ENCODE results near the gene TMEM238. TPM values are rescaled to one million over a fixed set of nuclear protein-coding genes. Genes with fewer than 3 reads are reported as not detected.

TMEM238 gene
- polyA plus RNA-seq, 1 of the 3 experiments (the other 2 are of a cell fraction), result 0.12 TPM

DNA sequence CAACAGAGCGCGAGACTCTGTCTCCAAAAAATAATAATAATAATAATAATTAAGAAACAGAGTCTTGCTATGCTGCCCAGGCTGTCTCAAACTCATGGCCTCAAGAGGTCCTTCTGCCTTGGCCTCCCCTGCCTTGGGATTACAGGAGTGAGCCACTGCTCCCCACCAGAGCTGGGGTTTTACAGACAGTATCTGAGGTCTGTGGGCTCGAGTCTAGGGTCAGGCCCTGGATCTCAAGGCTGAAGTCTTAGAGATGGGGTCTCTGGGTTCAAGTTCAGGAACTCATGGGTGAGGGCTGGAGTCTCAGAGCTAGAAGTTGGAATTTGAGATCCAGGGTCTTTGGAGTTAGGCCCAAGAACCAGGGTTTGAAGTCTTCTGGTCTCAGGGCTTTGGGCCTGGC is 17.3 kb downstream of the TMEM238 start:
- H3K9ac ChIP-seq, result no peak overlapping the region
- no peaks in the 10 kb centered on the region for H3K9me3 ChIP-seq
- H3K79me2 ChIP-seq (ENCODE audit: insufficient read depth), result peaks cover 14% of the 10 kb centered on the region
- ChIA-PET POLR2A (no interaction called here), CTCF (no interaction called here)
- no peaks in the 10 kb centered on the region for H3K27me3 ChIP-seq (ENCODE audit: insufficient read depth)
- no peak overlapping the region for H3K4me2 ChIP-seq
- H3F3A ChIP-seq (replicated peaks; ENCODE audit: insufficient read depth), result peaks cover 22% of the 10 kb centered on the region
- TF ChIP-seq EP300 (IDR thresholded peaks at IDR 0.05; ENCODE audit: borderline replicate concordance in 1 of 2, low read depth in 1 of 2, low read length in 1 of 2), result no peak
- no peak for TF ChIP-seq MEF2A (IDR thresholded peaks at IDR 0.05; ENCODE audit: borderline replicate concordance, low read depth)
- TF ChIP-seq FOXJ3 (CRISPR knock-in tag; IDR thresholded peaks at IDR 0.05), result no peak
- TF ChIP-seq, protein P1, sequence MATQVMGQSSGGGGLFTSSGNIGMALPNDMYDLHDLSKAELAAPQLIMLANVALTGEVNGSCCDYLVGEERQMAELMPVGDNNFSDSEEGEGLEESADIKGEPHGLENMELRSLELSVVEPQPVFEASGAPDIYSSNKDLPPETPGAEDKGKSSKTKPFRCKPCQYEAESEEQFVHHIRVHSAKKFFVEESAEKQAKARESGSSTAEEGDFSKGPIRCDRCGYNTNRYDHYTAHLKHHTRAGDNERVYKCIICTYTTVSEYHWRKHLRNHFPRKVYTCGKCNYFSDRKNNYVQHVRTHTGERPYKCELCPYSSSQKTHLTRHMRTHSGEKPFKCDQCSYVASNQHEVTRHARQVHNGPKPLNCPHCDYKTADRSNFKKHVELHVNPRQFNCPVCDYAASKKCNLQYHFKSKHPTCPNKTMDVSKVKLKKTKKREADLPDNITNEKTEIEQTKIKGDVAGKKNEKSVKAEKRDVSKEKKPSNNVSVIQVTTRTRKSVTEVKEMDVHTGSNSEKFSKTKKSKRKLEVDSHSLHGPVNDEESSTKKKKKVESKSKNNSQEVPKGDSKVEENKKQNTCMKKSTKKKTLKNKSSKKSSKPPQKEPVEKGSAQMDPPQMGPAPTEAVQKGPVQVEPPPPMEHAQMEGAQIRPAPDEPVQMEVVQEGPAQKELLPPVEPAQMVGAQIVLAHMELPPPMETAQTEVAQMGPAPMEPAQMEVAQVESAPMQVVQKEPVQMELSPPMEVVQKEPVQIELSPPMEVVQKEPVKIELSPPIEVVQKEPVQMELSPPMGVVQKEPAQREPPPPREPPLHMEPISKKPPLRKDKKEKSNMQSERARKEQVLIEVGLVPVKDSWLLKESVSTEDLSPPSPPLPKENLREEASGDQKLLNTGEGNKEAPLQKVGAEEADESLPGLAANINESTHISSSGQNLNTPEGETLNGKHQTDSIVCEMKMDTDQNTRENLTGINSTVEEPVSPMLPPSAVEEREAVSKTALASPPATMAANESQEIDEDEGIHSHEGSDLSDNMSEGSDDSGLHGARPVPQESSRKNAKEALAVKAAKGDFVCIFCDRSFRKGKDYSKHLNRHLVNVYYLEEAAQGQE (IDR thresholded peaks at IDR 0.05; ENCODE audit: low read depth, low read length), result no peak
- no peak for TF ChIP-seq TEAD4 (IDR thresholded peaks at IDR 0.05; ENCODE audit: borderline replicate concordance, insufficient read depth)
- TF ChIP-seq POLR2AphosphoS5 (IDR thresholded peaks at IDR 0.05; ENCODE audit: low read depth, low read length), result no peak
- TF ChIP-seq RFX5 (IDR thresholded peaks at IDR 0.05; ENCODE audit: low read length), result no peak
- no peak for TF ChIP-seq CHD2 (IDR thresholded peaks at IDR 0.05; ENCODE audit: low read length, partially characterized antibody)
- TF ChIP-seq, protein P2, sequence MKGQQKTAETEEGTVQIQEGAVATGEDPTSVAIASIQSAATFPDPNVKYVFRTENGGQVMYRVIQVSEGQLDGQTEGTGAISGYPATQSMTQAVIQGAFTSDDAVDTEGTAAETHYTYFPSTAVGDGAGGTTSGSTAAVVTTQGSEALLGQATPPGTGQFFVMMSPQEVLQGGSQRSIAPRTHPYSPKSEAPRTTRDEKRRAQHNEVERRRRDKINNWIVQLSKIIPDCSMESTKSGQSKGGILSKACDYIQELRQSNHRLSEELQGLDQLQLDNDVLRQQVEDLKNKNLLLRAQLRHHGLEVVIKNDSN (IDR thresholded peaks at IDR 0.05; ENCODE audit: borderline replicate concordance, low read depth), result no peak
- TF ChIP-seq TCF12 (IDR thresholded peaks at IDR 0.05), result no peak
- TF ChIP-seq TAF1 (IDR thresholded peaks at IDR 0.05; ENCODE audit: borderline replicate concordance, low read depth, low read length), result no peak
- TF ChIP-seq SIN3A (IDR thresholded peaks at IDR 0.05; ENCODE audit: borderline replicate concordance, low read depth, low read length), result no peak
- TF ChIP-seq FOSL2 (IDR thresholded peaks at IDR 0.05; ENCODE audit: borderline replicate concordance, low read depth), result no peak
- TF ChIP-seq EZH2phosphoT487 (IDR thresholded peaks at IDR 0.05; ENCODE audit: borderline replicate concordance, low read depth), result no peak
- no peak for TF ChIP-seq NRF1 (IDR thresholded peaks at IDR 0.05; ENCODE audit: low read depth, low read length)
- TF ChIP-seq FOXM1 (IDR thresholded peaks at IDR 0.05; ENCODE audit: low read depth), result no peak
- no peak for TF ChIP-seq MXI1 (IDR thresholded peaks at IDR 0.05; ENCODE audit: low read depth, low read length)
- H4K20me1 ChIP-seq (ENCODE audit: insufficient read depth), result no peaks in the 10 kb centered on the region
- peaks cover 6 to 13% of the 10 kb centered on the region in 2 experiments; a peak in 1 of 4 replicates for H3K4me1 ChIP-seq (ENCODE audit: control insufficient read depth in 1 of 2, insufficient read depth in 2 of 2, low read depth in 1 of 2, low read length in 1 of 2)
- H3K4me3 ChIP-seq (ENCODE audit: low read depth in 2 of 2, low read length in 1 of 2), result no peak overlapping the region
- no peak overlapping the region for H2AFZ ChIP-seq (ENCODE audit: low read depth)
- H3K36me3 ChIP-seq (replicated peaks in 1 of 2; ENCODE audit: control insufficient read depth in 1 of 2, insufficient read depth in 2 of 2, low read length in 1 of 2), result peaks cover 0 to 4% of the 10 kb centered on the region in 2 experiments
- H3K27ac ChIP-seq (ENCODE audit: low read depth in 2 of 2, low read length in 1 of 2), result no peak overlapping the region
- no peak for DNase-seq
- no peaks in the 10 kb centered on the region for H3K9me2 ChIP-seq
- 88% methylated on average over 2 of the region's 3 CpGs for WGBS (ENCODE audit: low lambda C conversion rate)
